ENCODE results near the gene C11orf21.

The C11orf21 gene

GRCh38 chr11:2328656-2329354, 27.1 kb upstream of the C11orf21 start:
- H3K9me3 Mint-ChIP-seq: no peaks in the 10 kb centered on the region
- no peak overlapping the region for H3K4me3 Mint-ChIP-seq

GRCh38 chr11:2328021-2328420, 26.3 kb upstream of the C11orf21 start:
- peaks cover 10% of the 10 kb centered on the region for H3K27me3 Mint-ChIP-seq
- no peaks in the 10 kb centered on the region for H3K36me3 Mint-ChIP-seq
- no peak overlapping the region for H3K27ac Mint-ChIP-seq
- no peaks in the 10 kb centered on the region for H3K9me3 Mint-ChIP-seq
- no peaks in the 10 kb centered on the region for H3K4me1 Mint-ChIP-seq
- H3K4me3 Mint-ChIP-seq: no peak overlapping the region

More at GRCh38 chr11:2328656-2329354, 27.1 kb upstream of the C11orf21 start:
- Mint-ChIP-seq H3K27ac (no peak overlapping the region), H3K4me1 (no peaks in the 10 kb centered on the region), H3K36me3 (no peaks in the 10 kb centered on the region), H3K27me3 (peaks cover 10% of the 10 kb centered on the region)

DNA sequence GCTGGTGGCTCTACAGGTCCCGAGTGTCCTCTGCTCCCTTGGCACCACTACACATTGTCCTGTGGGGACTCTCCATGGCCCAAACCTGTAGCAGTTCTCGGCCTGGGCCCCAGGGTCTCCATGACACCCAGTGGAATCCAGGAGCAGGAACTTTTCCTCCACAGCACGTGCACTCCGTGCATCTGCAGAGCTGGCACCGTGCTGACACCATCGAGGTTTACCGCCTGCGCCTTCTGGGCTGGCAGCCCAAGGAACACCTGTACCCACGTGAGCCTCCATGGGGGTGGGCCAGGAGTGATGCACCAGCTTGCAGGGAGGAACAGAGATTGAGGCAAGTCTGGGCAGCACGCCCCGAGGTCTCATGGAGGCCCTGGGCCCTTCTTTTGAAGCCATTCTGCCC, 25.3 kb upstream of the C11orf21 start:
- no peaks in the 10 kb centered on the region for H3K36me3 Mint-ChIP-seq
- H3K4me1 Mint-ChIP-seq: no peaks in the 10 kb centered on the region
- H3K4me3 Mint-ChIP-seq: no peak overlapping the region
- H3K27me3 Mint-ChIP-seq: peaks cover 10% of the 10 kb centered on the region
- no peaks in the 10 kb centered on the region for H3K9me3 Mint-ChIP-seq
- H3K27ac Mint-ChIP-seq: no peak overlapping the region

DNA sequence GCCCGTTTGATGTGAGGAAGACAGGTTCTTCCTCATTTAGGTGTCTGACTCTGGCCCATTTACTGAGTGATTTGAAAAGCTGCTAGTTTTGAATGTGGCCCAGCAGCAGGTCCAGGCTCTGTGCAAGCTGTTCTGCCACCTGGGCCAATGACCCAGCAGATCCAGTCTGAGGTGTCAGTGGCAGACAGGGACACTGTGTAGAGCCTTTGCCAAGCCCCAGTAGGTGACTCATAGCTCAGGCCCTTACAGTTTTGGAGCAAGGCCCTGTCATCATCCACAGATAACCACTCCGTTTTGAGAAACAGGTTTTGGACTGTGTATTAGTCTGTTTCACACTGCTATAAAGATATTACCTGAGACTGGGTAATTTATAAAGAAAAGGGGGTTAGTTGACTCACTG, 24.0 kb upstream of the C11orf21 start:
- no peak overlapping the region for H3K4me3 Mint-ChIP-seq
- no peaks in the 10 kb centered on the region for H3K4me1 Mint-ChIP-seq
- no peak overlapping the region for H3K27ac Mint-ChIP-seq
- H3K36me3 Mint-ChIP-seq: no peaks in the 10 kb centered on the region
- H3K9me3 Mint-ChIP-seq: no peaks in the 10 kb centered on the region
- H3K27me3 Mint-ChIP-seq: peaks cover 10% of the 10 kb centered on the region

GRCh38 chr11:2325123-2325522, 23.4 kb upstream of the C11orf21 start:
- Mint-ChIP-seq H3K27ac (no peak overlapping the region), H3K4me1 (no peaks in the 10 kb centered on the region), H3K27me3 (peaks cover 10% of the 10 kb centered on the region), H3K4me3 (no peak overlapping the region), H3K36me3 (no peaks in the 10 kb centered on the region), H3K9me3 (no peaks in the 10 kb centered on the region)

DNA sequence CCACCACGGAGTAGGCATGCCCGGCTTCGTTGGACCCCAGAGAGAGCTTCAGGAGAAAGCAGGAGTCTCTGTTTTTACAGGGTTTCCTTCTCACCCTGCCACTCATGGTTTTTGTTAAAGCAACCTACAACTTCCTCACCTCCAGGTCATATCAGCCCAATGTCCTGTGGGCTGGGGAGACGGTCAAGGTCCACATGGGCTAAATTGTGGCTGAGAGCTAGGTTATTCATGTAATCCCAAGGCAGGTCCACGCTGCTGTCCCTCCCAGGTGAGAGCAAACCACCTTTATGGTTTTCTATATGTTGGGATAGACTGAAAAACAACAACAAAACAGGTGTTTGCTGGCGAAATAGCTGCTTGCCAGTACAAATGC, 19.6 kb upstream of the C11orf21 start:
- Mint-ChIP-seq H3K27ac (no peak overlapping the region), H3K4me1 (peaks cover 5% of the 10 kb centered on the region), H3K9me3 (no peaks in the 10 kb centered on the region), H3K27me3 (peaks cover 2% of the 10 kb centered on the region), H3K36me3 (no peaks in the 10 kb centered on the region), H3K4me3 (no peak overlapping the region)

- H3K27ac Mint-ChIP-seq: no peak overlapping the region
- H3K4me1 Mint-ChIP-seq: peaks cover 5% of the 10 kb centered on the region
- no peak overlapping the region for H3K4me3 Mint-ChIP-seq
- no peaks in the 10 kb centered on the region for H3K36me3 Mint-ChIP-seq
- no peaks in the 10 kb centered on the region for H3K27me3 Mint-ChIP-seq
- no peaks in the 10 kb centered on the region for H3K9me3 Mint-ChIP-seq
These were observed 19.0 kb upstream of the C11orf21 start for GRCh38 chr11:2320568-2321310.

DNA sequence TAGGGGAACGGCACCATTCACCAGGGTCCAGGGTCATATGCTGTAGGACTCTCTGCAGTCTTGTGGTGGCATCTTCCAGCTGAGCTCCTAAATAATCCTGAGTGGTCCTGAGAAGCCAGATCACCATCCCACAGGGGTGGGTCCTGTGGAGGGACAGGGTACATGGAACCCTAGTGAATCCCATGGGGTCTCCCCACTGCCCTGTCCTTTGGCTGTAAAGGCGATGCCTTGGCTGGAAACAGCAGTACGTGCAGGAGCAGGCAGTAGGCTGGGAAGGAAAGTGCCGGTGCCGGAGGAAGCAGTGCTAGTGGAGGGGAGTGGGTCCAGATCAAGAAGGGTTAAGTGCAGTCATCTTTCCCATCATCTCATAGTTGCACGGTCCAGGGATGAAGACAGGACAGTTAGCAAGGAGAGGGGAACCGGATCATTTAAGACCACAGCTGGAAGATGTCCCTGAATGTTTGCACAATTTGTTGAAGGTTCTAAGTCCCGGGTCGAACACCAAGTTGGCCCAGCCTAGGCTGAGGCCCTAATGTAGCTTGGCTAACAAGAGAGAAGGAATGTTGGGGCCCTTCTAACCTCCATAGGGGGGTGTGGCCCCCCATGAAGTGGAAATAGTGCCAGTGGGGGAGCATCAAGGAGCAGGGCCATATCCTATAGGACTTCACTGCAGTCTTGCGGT, 18.2 kb upstream of the C11orf21 start:
- Mint-ChIP-seq H3K4me3 (no peak overlapping the region), H3K36me3 (no peaks in the 10 kb centered on the region), H3K27ac (no peak overlapping the region), H3K9me3 (no peaks in the 10 kb centered on the region), H3K4me1 (peaks cover 5% of the 10 kb centered on the region), H3K27me3 (no peaks in the 10 kb centered on the region)

DNA sequence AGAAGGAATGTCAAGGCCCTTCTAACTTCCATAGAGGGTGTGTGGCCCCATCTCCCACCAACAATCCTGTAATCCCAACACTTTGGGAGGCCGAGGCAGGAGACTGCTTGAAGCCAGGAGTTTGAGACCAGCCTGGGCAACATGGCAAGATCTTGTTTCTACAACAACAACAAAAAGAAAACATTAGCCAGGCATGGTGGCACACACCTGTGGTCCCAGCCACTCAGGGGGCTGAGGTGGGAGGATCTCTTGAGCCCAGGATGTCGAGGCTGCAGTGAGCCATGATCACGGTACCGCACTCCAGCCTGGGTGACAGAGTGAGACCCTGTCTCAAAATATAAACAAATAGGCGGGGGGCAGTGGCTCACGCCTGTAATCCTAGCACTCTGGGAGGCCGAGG, 17.0 kb upstream of the C11orf21 start:
- H3K4me3 Mint-ChIP-seq: no peak overlapping the region
- no peaks in the 10 kb centered on the region for H3K36me3 Mint-ChIP-seq
- H3K27me3 Mint-ChIP-seq: no peaks in the 10 kb centered on the region
- H3K4me1 Mint-ChIP-seq: peaks cover 5% of the 10 kb centered on the region
- H3K27ac Mint-ChIP-seq: no peak overlapping the region
- H3K9me3 Mint-ChIP-seq: no peaks in the 10 kb centered on the region

GRCh38 chr11:2318123-2318522, 16.4 kb upstream of the C11orf21 start:
- Mint-ChIP-seq H3K9me3 (no peaks in the 10 kb centered on the region), H3K36me3 (no peaks in the 10 kb centered on the region), H3K4me3 (no peak overlapping the region), H3K27ac (no peak overlapping the region), H3K27me3 (no peaks in the 10 kb centered on the region), H3K4me1 (peaks cover 5% of the 10 kb centered on the region)

DNA sequence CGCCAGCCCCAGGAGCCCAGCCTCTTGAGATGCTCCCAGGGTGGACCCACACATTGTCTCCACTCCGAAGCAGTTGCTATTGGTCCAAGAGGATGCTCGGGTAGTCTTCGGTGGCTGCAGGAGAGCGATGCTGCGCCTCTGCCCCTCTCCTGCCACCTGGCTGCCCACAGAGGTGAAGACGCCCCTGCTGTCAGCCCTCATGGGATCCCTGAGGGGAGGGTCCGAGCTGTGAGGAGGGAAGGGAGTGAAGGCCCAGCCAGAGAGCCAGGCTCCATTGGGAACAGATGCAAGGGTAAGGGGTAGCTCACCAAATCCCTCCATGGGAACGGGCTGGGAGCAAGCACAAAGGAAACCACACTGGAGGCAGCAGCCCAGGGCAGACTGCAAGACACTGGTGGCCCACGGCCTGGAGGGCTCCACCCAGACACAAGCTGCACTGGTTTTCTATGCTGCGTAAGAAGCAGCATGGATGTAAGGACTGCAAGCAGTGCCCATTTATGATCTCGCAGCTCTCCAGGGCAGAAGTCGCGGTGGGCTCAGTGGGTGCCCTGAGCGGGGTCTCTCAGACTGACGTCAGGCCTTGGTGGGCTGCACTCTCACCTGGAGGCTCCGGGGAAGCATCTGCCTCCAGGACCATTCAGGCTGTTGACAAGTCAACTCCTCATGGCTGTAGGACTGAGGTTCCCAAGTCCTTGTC, 15.8 kb upstream of the C11orf21 start:
- H3K9me3 Mint-ChIP-seq: no peaks in the 10 kb centered on the region
- H3K4me3 Mint-ChIP-seq: no peak overlapping the region
- peak overlapping the region; percentile 13 for H3K27ac Mint-ChIP-seq
- H3K36me3 Mint-ChIP-seq: no peaks in the 10 kb centered on the region
- peaks cover 9% of the 10 kb centered on the region for H3K4me1 Mint-ChIP-seq
- no peaks in the 10 kb centered on the region for H3K27me3 Mint-ChIP-seq

DNA sequence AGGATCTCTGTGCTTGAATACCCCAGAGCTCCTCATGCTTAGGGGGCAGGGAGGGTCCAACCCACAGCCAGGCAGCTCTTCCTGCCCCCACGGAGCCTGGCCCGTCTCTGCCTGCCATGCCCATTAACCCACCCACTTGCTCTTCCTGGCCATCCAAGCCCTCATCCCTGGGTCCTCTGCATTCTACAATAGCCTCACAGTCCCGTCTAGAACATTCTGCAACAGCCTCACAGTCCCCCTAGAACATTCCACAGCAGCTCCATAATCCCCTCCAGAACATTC, 15.2 kb upstream of the C11orf21 start:
- no peaks in the 10 kb centered on the region for H3K36me3 Mint-ChIP-seq
- no peak overlapping the region for H3K4me3 Mint-ChIP-seq
- no peaks in the 10 kb centered on the region for H3K27me3 Mint-ChIP-seq
- H3K27ac Mint-ChIP-seq: peak overlapping the region; percentile 13
- no peaks in the 10 kb centered on the region for H3K9me3 Mint-ChIP-seq
- H3K4me1 Mint-ChIP-seq: peaks cover 9% of the 10 kb centered on the region

DNA sequence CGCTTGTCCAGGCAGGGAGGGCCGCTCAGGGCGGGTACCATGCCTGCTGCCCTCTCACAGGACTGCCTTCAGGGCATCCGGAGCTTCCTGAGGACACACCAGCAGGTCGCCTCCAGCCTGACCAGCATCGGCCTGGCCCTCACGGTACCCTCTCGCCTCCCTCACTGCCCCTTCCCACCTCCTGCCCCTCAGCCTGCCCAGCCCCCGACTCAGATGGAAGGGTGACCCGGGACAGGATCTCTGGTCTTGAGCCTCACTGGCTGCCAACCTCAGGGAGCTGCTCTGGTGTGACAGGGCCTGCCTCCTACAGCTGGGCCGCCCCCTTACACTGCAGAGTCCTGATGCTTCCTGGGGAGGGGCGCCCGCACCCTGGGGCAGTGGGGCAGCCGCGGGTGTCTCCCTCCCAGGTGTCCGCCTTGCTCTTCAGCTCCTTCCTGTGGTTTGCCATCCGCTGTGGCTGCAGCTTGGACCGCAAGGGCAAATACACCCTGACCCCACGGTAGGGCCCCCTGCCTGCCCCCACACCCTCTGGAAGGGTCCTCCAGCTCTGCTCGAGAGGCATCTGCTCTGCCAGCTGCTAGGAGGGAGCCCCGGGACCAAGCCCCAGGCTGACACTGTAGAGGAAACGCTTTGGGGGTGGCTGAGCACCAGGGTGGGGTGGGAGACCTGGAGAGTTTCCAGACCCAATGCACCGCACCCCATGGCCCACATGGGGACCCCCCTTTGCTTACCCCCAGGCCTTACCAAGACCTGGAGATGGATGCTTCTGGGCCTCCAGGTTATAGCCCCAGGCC, 14.6 kb upstream of the C11orf21 start:
- no peak overlapping the region for H3K27ac Mint-ChIP-seq
- H3K9me3 Mint-ChIP-seq: no peaks in the 10 kb centered on the region
- no peaks in the 10 kb centered on the region for H3K27me3 Mint-ChIP-seq
- H3K4me3 Mint-ChIP-seq: no peak overlapping the region
- peaks cover 9% of the 10 kb centered on the region for H3K4me1 Mint-ChIP-seq
- no peaks in the 10 kb centered on the region for H3K36me3 Mint-ChIP-seq

DNA sequence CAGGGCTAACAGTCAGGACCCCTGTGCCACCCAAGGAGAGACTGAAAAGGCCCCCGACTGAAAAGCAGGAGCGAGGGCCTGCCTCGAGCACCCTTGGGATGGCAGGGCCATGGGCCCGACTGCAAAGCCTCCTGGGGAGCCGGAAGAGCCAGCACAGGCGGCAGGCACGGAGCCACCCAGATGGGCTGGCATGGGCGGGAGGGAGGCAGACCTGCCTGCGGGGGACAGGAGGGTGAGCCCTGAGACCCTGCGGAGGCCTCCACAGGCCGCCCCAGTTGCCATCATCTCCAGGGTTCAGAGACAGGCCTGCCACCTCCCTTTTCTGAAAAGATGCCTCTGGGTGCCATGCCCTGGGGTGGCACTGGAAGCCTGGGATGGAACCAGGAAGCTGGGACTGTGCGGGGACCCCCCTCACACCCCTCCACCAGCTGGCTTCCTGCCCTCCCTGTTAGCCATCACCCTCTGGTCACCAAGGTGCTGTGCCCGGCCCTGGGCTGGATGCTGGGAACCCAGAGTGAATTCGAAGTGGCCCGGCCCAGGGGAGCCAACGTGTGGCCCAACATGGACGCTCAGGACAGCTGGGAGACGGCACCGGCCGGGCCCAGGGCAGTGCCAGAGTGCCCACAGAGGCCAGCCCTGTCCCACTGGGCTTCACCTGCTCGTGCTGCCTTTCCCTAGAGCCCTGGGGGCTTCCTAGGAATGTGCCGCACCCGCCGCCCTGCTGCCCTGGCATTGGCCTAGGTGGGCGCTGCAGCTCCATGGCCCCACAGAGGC, 13.9 kb upstream of the C11orf21 start:
- Mint-ChIP-seq H3K4me1 (peaks cover 9% of the 10 kb centered on the region), H3K27me3 (no peaks in the 10 kb centered on the region), H3K4me3 (no peak overlapping the region), H3K27ac (no peak overlapping the region), H3K9me3 (no peaks in the 10 kb centered on the region), H3K36me3 (no peaks in the 10 kb centered on the region)
